Ramos (cell line): Measurements from ENCODE around the gene CBFA2T3.

ENCODE experiments used
- in situ Hi-C: fragments of 300-500 bp; cut with MboI; formaldehyde crosslinking; loops from one replicate; pipeline ENCODE4 v1.14.3; 2022; ENCODE audit warnings: low sequenced_read_pairs; ENCODE audit not compliant: unreplicated experiment

The CBFA2T3 gene

GRCh38 chr16:88839745-88840599 is 137.0 kb downstream of the CBFA2T3 start:
- in situ Hi-C loops = no loop called here

- in situ Hi-C loops = no loop called here
Measured at GRCh38 chr16:88839026-88839529, 137.9 kb downstream of the CBFA2T3 start.

- in situ Hi-C loops = no loop called here
Measured at GRCh38 chr16:88838566-88838965, 138.4 kb downstream of the CBFA2T3 start.

- in situ Hi-C loops = no loop called here
Measured at GRCh38 chr16:88837806-88838205, 139.2 kb downstream of the CBFA2T3 start.

- in situ Hi-C loops = no loop called here
Measured at GRCh38 chr16:88836791-88837190, 140.2 kb downstream of the CBFA2T3 start.

- in situ Hi-C loops = no loop called here
Measured at GRCh38 chr16:88835818-88836217, 141.2 kb downstream of the CBFA2T3 start.

- in situ Hi-C loops = no loop called here
Measured at GRCh38 chr16:88835383-88835782, 141.6 kb downstream of the CBFA2T3 start.

- in situ Hi-C loops = no loop called here
Measured at GRCh38 chr16:88834670-88835069, 142.3 kb downstream of the CBFA2T3 start.

- in situ Hi-C loops = no loop called here
Measured at GRCh38 chr16:88833086-88833485, 143.9 kb downstream of the CBFA2T3 start.

GRCh38 chr16:88831838-88832237 is 145.2 kb downstream of the CBFA2T3 start:
- in situ Hi-C loops = no loop called here

- in situ Hi-C loops = no loop called here
Measured at GRCh38 chr16:88830783-88831182, 146.2 kb downstream of the CBFA2T3 start.

GRCh38 chr16:88830258-88830657 is 146.7 kb downstream of the CBFA2T3 start:
- in situ Hi-C loops = no loop called here

- in situ Hi-C loops = no loop called here
Measured at GRCh38 chr16:88828711-88829110, 148.3 kb downstream of the CBFA2T3 start.

- in situ Hi-C loops = no loop called here
Measured at GRCh38 chr16:88827727-88828126, 149.3 kb downstream of the CBFA2T3 start.

GRCh38 chr16:88826070-88826840 is 150.8 kb downstream of the CBFA2T3 start:
- in situ Hi-C loops = no loop called here

- in situ Hi-C loops = no loop called here
Measured at GRCh38 chr16:88825146-88825545, 151.9 kb downstream of the CBFA2T3 start.
